ENCODE measurements around the gene ZNF549.

ZNF549 gene

GRCh38 chr19:57537953-57538547 is 10.9 kb downstream of the ZNF549 start:
- peaks cover 44% of the 10 kb centered on the region for H3K36me3 ChIP-seq (ENCODE audit: control insufficient read depth, insufficient read depth, low read length)
- H3K4me3 ChIP-seq (ENCODE audit: low read depth, low read length), result no peak overlapping the region
- H3K9me3 ChIP-seq (ENCODE audit: control insufficient read depth, insufficient read depth, low read length), result peaks cover 35% of the 10 kb centered on the region
- no peak overlapping the region for H3K9ac ChIP-seq (ENCODE audit: low read depth, low read length)
- no peaks in the 10 kb centered on the region for H3K4me1 ChIP-seq (ENCODE audit: control insufficient read depth, insufficient read depth, low read length)
- no peaks in the 10 kb centered on the region for H3K27me3 ChIP-seq (ENCODE audit: control insufficient read depth, insufficient read depth, low read length)

GRCh38 chr19:57546513-57546912 is 19.4 kb downstream of the ZNF549 start:
- Histone ChIP-seq H3K36me3 (ENCODE audit: control insufficient read depth, insufficient read depth, low read length) (peaks cover 33% of the 10 kb centered on the region), H3K27me3 (ENCODE audit: control insufficient read depth, insufficient read depth, low read length) (no peaks in the 10 kb centered on the region), H3K4me1 (ENCODE audit: control insufficient read depth, insufficient read depth, low read length) (no peaks in the 10 kb centered on the region), H3K4me3 (ENCODE audit: low read depth, low read length) (no peak overlapping the region), H3K9ac (ENCODE audit: low read depth, low read length) (no peak overlapping the region), H3K9me3 (ENCODE audit: control insufficient read depth, insufficient read depth, low read length) (peaks cover 2% of the 10 kb centered on the region)

GRCh38 chr19:57552432-57552831 is 25.3 kb downstream of the ZNF549 start:
- Histone ChIP-seq H3K4me3 (ENCODE audit: low read depth, low read length) (no peak overlapping the region), H3K27me3 (ENCODE audit: control insufficient read depth, insufficient read depth, low read length) (no peaks in the 10 kb centered on the region), H3K9ac (ENCODE audit: low read depth, low read length) (no peak overlapping the region), H3K4me1 (ENCODE audit: control insufficient read depth, insufficient read depth, low read length) (no peaks in the 10 kb centered on the region), H3K36me3 (ENCODE audit: control insufficient read depth, insufficient read depth, low read length) (peaks cover 41% of the 10 kb centered on the region), H3K9me3 (ENCODE audit: control insufficient read depth, insufficient read depth, low read length) (peaks cover 1% of the 10 kb centered on the region)

GRCh38 chr19:57557659-57558058 is 30.5 kb downstream of the ZNF549 start:
- Histone ChIP-seq H3K4me3 (ENCODE audit: low read depth, low read length) (no peak overlapping the region), H3K9me3 (ENCODE audit: control insufficient read depth, insufficient read depth, low read length) (no peaks in the 10 kb centered on the region)

GRCh38 chr19:57558525-57558924 is 31.4 kb downstream of the ZNF549 start:
- peaks cover 4% of the 10 kb centered on the region for H3K4me1 ChIP-seq (ENCODE audit: control insufficient read depth, insufficient read depth, low read length)
- no peaks in the 10 kb centered on the region for H3K9me3 ChIP-seq (ENCODE audit: control insufficient read depth, insufficient read depth, low read length)
- H3K4me3 ChIP-seq (ENCODE audit: low read depth, low read length), result peak overlapping the region; percentile 97
- peaks cover 13% of the 10 kb centered on the region for H3K36me3 ChIP-seq (ENCODE audit: control insufficient read depth, insufficient read depth, low read length)
- H3K9ac ChIP-seq (ENCODE audit: low read depth, low read length), result no peak overlapping the region
- H3K27me3 ChIP-seq (ENCODE audit: control insufficient read depth, insufficient read depth, low read length), result no peaks in the 10 kb centered on the region

More at GRCh38 chr19:57557659-57558058, 30.5 kb downstream of the ZNF549 start:
- no peaks in the 10 kb centered on the region for H3K27me3 ChIP-seq (ENCODE audit: control insufficient read depth, insufficient read depth, low read length)
- H3K9ac ChIP-seq (ENCODE audit: low read depth, low read length), result no peak overlapping the region
- peaks cover 4% of the 10 kb centered on the region for H3K4me1 ChIP-seq (ENCODE audit: control insufficient read depth, insufficient read depth, low read length)
- H3K36me3 ChIP-seq (ENCODE audit: control insufficient read depth, insufficient read depth, low read length), result peaks cover 13% of the 10 kb centered on the region

GRCh38 chr19:57559008-57559403 is 31.9 kb downstream of the ZNF549 start:
- no peaks in the 10 kb centered on the region for H3K9me3 ChIP-seq (ENCODE audit: control insufficient read depth, insufficient read depth, low read length)
- peaks cover 12% of the 10 kb centered on the region for H3K36me3 ChIP-seq (ENCODE audit: control insufficient read depth, insufficient read depth, low read length)
- H3K4me3 ChIP-seq (ENCODE audit: low read depth, low read length), result peak overlapping the region; percentile 97
- H3K9ac ChIP-seq (ENCODE audit: low read depth, low read length), result peak overlapping the region; percentile 87
- no peaks in the 10 kb centered on the region for H3K27me3 ChIP-seq (ENCODE audit: control insufficient read depth, insufficient read depth, low read length)
- peaks cover 4% of the 10 kb centered on the region for H3K4me1 ChIP-seq (ENCODE audit: control insufficient read depth, insufficient read depth, low read length)

GRCh38 chr19:57559404-57560025 is 32.4 kb downstream of the ZNF549 start, which contains the start of gene ZNF550:
Gene ZNF550 (minus strand): TSS chr19:57559863. CDS start chr19:57559682, 181 bp downstream.
- Histone ChIP-seq H3K9ac (ENCODE audit: low read depth, low read length) (peak within 1 kb of the TSS; percentile 87), H3K4me3 (ENCODE audit: low read depth, low read length) (peak within 1 kb of the TSS; percentile 97), H3K4me1 (ENCODE audit: control insufficient read depth, insufficient read depth, low read length) (peaks cover 4% of the 10 kb centered on the region), H3K36me3 (ENCODE audit: control insufficient read depth, insufficient read depth, low read length) (peaks cover 7% of the 10 kb centered on the region), H3K27me3 (ENCODE audit: control insufficient read depth, insufficient read depth, low read length) (no peaks in the 10 kb centered on the region), H3K9me3 (ENCODE audit: control insufficient read depth, insufficient read depth, low read length) (no peaks in the 10 kb centered on the region)

GRCh38 chr19:57560049-57560491 is 32.9 kb downstream of the ZNF549 start:
- peak overlapping the region; percentile 97 for H3K4me3 ChIP-seq (ENCODE audit: low read depth, low read length)
- H3K36me3 ChIP-seq (ENCODE audit: control insufficient read depth, insufficient read depth, low read length), result peaks cover 6% of the 10 kb centered on the region
- peaks cover 4% of the 10 kb centered on the region for H3K4me1 ChIP-seq (ENCODE audit: control insufficient read depth, insufficient read depth, low read length)
- no peak overlapping the region for H3K9ac ChIP-seq (ENCODE audit: low read depth, low read length)
- H3K9me3 ChIP-seq (ENCODE audit: control insufficient read depth, insufficient read depth, low read length), result peaks cover 3% of the 10 kb centered on the region
- H3K27me3 ChIP-seq (ENCODE audit: control insufficient read depth, insufficient read depth, low read length), result no peaks in the 10 kb centered on the region

- Histone ChIP-seq H3K9me3 (ENCODE audit: control insufficient read depth, insufficient read depth, low read length) (peaks cover 17% of the 10 kb centered on the region), H3K9ac (ENCODE audit: low read depth, low read length) (no peak overlapping the region), H3K4me3 (ENCODE audit: low read depth, low read length) (no peak overlapping the region), H3K27me3 (ENCODE audit: control insufficient read depth, insufficient read depth, low read length) (no peaks in the 10 kb centered on the region), H3K36me3 (ENCODE audit: control insufficient read depth, insufficient read depth, low read length) (no peaks in the 10 kb centered on the region), H3K4me1 (ENCODE audit: control insufficient read depth, insufficient read depth, low read length) (no peaks in the 10 kb centered on the region)
Observed at GRCh38 chr19:57563547-57563946, 36.4 kb downstream of the ZNF549 start.

- H3K27me3 ChIP-seq (ENCODE audit: control insufficient read depth, insufficient read depth, low read length), result no peaks in the 10 kb centered on the region
- no peaks in the 10 kb centered on the region for H3K4me1 ChIP-seq (ENCODE audit: control insufficient read depth, insufficient read depth, low read length)
- H3K9me3 ChIP-seq (ENCODE audit: control insufficient read depth, insufficient read depth, low read length), result peaks cover 28% of the 10 kb centered on the region
- H3K9ac ChIP-seq (ENCODE audit: low read depth, low read length), result no peak overlapping the region
- H3K36me3 ChIP-seq (ENCODE audit: control insufficient read depth, insufficient read depth, low read length), result no peaks in the 10 kb centered on the region
- H3K4me3 ChIP-seq (ENCODE audit: low read depth, low read length), result no peak overlapping the region
Observed at GRCh38 chr19:57566396-57567265, 39.5 kb downstream of the ZNF549 start.

GRCh38 chr19:57570707-57571106 is 43.6 kb downstream of the ZNF549 start:
- H3K27me3 ChIP-seq (ENCODE audit: control insufficient read depth, insufficient read depth, low read length), result no peaks in the 10 kb centered on the region
- H3K36me3 ChIP-seq (ENCODE audit: control insufficient read depth, insufficient read depth, low read length), result peaks cover 38% of the 10 kb centered on the region
- H3K4me1 ChIP-seq (ENCODE audit: control insufficient read depth, insufficient read depth, low read length), result no peaks in the 10 kb centered on the region
- peaks cover 34% of the 10 kb centered on the region for H3K9me3 ChIP-seq (ENCODE audit: control insufficient read depth, insufficient read depth, low read length)
- no peak overlapping the region for H3K4me3 ChIP-seq (ENCODE audit: low read depth, low read length)
- H3K9ac ChIP-seq (ENCODE audit: low read depth, low read length), result no peak overlapping the region

Measured in iPS-15b (cell line).